Activated naive CD8-positive, alpha-beta T cell treated with anti-CD3 and anti-CD28 coated beads, Interleukin-2, amount 50 U/mL, for 16 hours (primary cell): Measurements from ENCODE around the gene TBX15.
"Not testable (repeated sequence)": the region's sequence is repeated elsewhere in the genome, so short reads cannot be mapped to it uniquely, and the experiment has no call there.

Experiments
- DNase-seq: peaks from one replicate; pipeline ENCODE4 v3.0.0-alpha.2; 2020; ENCODE audit warnings: low read depth, low spot score

TBX15 gene

DNA sequence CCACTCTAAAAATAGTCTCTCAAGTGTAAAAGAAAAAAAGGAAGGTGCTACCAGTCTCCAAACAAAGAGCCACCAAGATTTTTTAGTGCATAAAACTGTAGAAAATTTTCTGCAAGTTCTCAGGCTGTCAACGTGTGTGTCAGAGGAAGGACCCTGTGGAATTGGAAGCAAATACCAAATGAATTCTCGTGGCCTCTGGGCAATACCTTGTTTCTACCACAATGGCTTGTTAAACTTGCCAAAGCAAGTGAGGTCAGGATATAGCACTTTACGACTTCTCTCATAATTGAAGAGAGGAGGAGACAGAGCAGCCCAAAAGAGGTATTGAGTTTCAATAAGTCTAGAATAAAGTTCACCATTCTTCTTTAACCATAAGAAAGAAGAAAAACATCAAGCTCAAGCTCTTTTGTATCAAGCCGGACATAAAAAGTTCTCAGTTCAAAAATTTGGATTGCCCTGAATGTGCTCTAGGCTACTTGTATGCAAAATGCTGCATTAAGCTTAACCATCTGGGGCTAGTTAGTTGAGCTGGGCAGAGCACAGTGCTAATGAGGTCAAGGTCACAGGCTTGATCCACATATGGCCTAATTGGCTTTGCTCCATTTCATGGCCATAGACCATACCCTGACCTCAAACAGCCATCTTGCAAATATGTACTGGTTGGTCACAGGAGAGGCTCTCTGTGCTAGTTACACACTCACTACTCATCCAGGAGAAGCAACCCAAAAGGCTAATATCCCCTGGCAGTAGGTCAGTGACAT lies 60.5 kb downstream of the TBX15 start:
- DNase-seq = no peak

GRCh38 chr1:118926261-118926660 lies 61.9 kb downstream of the TBX15 start:
- DNase-seq = no peak

DNA sequence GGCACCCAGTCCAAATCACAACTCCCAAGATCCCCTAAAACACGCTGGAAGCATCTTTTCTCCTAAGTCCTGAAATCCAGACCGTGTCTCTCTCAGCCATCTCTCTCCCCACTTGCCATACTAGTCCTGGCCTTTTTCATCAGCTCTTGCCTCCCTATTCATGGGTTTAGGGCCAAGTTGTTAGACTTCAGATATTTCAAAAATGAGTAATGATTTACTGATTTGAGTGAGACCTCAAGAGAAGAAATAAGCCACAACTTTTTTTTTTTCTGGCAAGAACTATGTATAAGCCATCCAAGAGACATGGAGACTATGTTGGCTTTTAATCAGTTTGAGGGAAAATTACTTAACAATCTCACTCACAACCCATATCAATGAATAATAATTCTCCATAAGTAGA lies 62.5 kb downstream of the TBX15 start:
- no peak for DNase-seq

GRCh38 chr1:118923319-118923718 lies 64.8 kb downstream of the TBX15 start:
- DNase-seq = no peak

DNA sequence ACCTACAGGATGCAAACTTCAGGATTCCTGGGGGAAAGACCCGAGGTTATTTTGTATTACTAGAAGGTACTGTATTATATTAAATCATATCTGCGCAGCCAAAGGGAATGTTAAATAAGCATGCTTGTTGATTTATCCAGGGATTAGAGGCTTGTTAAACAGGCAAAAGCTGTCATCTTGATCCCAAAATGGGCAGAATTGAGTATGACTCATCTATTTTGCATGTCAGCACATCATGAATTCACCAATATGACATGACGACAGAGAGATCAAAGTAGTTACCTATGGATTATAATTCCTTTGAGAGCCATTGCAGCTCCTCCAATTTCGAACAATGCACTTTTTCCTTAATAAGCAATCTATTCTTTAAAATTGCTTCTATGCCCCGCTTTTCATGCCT lies 66.1 kb downstream of the TBX15 start:
- no peak for DNase-seq

DNA sequence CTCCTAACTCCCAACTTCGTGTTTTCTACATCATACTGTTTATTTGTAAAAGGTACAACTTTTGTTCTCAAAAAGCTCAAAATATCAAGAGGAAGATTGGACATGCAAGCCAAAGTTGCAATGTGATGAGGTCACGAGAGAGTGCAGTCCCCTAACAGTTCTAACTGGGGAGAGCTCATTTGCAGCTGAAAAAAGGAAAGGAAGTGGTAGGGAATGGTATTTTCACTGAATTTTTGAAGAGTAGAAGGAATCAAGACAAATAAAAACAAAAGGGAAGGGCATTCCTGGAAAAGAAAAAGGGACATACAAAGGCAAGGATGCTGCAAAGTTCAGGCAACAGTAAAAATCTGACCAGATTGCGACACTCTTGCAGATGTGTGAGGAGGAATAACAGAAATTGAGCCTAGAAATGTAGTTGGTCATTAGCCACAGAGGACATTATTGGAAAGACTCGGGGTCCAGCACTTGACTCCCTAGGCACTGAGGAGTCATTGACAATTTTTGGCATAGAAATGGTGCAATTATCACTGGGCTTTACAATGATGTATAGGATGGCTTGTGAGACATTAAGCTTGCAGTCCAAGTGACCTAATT lies 67.9 kb downstream of the TBX15 start:
- DNase-seq = no peak

GRCh38 chr1:118918940-118919259 lies 69.2 kb downstream of the TBX15 start:
- DNase-seq = no peak

DNA sequence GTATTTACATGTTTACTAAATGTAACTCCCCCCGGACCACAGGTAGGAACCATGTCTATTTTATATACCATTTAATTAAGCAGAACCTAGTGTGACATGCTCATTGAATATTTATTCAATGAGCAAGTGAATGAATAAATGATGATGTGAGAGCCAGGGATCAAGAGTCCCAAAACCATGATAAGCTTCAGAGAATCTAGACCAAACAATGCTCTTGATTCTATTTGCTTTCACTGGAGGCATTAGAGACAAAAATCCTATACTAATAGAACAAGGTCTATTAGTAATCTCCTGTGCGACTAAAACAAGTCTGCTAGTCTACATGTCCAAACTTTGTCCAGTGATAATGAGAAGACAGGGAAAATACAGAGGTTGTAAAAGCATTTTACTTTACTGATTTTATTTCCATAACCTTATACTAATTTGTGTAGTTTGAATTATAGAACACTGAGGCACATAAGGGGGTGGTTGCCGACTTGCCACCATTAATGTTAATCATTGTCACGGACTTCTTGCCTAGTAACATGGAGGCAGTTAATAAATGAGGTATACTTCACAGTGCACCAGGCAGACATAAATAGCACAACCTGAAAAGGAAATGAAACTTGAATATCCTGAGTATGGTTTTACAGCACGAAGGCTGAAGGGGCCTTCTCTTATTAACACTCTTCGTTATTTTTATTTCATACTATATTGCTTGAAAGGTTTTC lies 69.8 kb downstream of the TBX15 start:
- DNase-seq = no peak

GRCh38 chr1:118916346-118916745 lies 71.8 kb downstream of the TBX15 start:
- not testable (repeated sequence) for DNase-seq

- no peak for DNase-seq
These were observed 73.6 kb downstream of the TBX15 start for GRCh38 chr1:118914379-118915161.

DNA sequence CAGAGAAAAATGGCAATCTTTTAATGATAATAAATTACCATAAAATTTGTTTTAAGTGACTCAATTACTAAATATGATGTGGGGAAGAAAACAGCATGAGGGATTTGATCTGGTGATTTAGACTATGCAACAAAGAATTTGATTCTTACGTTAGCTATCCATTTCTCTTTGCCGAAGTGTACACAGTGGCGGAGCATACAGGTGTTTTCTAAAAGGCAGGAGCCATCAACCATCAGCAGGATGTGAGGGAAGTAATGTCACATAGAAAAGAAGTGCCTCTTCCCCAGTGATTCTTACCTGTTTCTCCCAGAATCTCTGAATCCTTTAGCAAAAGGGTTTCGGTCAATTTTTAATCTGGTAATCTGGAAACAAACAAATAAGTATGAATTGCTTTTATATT lies 74.3 kb downstream of the TBX15 start:
- no peak for DNase-seq

GRCh38 chr1:118912574-118912973 lies 75.6 kb downstream of the TBX15 start:
- DNase-seq = no peak

GRCh38 chr1:118911571-118911970 lies 76.6 kb downstream of the TBX15 start:
- no peak for DNase-seq

- no peak for DNase-seq
These were observed 80.7 kb downstream of the TBX15 start for GRCh38 chr1:118907466-118907865.

GRCh38 chr1:118905671-118906070 lies 82.5 kb downstream of the TBX15 start:
- no peak for DNase-seq

DNA sequence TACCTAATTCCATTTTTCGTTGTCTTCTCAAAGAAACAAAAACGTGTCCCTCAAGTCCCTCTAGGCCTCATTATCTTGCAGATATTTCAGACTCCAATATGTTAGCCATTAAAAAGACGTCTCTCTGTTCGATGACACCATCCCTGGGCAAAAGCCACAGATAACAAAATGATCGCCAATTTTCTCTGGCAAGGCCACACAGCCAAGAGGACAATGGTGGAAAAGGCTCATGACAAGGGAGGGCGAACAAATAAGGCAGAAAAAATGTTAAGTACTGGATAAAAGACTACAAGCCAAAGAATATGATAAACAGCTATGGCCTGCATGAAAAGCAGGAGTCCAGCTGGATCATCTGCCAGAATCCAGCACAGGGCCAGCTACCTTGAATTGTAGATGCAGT lies 82.9 kb downstream of the TBX15 start:
- DNase-seq = no peak

DNA sequence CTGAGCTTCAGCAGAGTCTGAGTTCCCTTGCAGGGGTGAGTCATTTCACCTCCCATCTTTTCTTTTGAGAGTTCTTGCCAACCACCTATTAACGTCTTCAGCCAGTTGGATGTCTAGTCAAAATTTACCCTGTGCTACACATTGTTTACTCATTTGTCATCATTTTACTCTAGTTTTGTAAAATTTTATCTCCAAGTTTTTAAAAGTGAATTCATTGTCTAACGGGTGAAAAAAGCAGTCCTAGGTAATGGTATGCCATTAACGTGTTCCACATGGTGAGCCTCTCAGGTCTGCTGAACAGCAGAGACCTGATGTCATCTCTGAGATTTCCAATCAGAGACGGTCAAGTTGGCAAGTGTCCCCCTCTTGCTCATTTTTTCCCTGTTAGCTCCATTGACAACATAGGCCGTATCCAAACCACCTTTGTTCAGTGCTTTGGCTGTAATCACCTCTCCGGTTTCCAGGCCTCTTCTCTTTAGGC lies 85.4 kb downstream of the TBX15 start:
- DNase-seq = no peak

- DNase-seq = no peak
These were observed 85.8 kb downstream of the TBX15 start for GRCh38 chr1:118902299-118902698.

DNA sequence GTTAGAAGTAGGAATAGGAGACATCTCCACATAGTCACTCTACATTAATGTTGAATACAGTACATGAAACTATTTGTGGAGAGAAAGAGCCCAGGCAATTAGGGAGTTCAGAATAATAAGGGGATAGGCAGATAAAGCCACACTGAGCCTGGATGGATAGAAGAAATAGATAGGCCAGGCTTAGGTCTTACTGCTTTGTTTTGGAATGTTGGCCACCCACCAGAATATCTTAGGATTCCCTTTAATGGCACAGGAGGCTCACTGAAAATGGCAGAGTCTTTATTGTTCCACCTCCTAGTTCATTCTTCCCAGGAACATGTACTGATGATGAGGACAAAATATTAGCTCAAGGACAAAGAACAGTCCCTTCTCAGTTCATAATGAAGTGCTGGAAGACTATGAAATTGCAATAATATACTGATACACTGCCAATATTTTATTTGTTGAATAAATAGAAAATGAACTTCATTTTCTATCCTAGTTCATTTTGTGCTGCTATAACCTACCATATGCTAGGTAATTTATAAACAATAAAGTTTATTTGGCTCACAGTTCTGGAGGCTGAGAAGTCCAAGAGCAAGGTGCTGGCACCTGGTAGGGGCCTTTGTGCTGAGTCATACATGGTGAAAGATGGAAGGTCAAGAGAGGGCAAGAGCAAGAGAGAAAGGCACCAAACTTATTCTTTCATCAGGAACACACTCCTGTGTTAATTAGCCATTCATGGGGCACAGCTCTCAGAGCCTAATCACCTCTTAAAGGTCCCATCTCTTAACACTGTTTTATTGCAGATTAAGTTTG lies 87.3 kb downstream of the TBX15 start:
- no peak for DNase-seq

DNA sequence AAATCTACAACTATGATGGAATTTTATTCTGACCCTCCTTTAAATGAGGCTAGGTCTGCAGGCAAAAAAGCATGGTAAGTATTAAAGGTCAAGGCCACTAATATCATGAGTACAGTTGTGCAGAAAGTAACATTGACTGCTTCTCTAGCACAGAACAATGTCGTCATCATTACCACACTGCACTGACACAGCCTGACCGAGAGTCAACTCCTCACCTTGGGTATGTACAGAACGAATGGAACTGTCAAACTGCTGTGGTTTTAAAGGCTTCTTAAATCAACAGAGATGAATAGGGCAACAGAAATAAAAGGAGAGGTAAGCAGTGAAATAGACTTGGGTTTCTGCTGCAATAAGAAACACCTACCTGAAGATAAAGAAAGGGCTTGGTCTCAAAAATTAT lies 88.8 kb downstream of the TBX15 start:
- no peak for DNase-seq

GRCh38 chr1:118898712-118899111 lies 89.4 kb downstream of the TBX15 start:
- no peak for DNase-seq
